ENCODE measurements around the gene TAF7. TPM values are rescaled to one million over a fixed set of nuclear protein-coding genes. Genes with fewer than 3 reads are reported as not detected.

Gene TAF7
- total RNA-seq, 1 donor from 2014 or later, result 101 TPM

- ATAC-seq (ENCODE audit: poor library complexity) (no peak), DNase-seq (no peak)
- intact Hi-C loops (cut with DNase I), result loop anchor here (5.0 kb wide), 1 partner anchor 33 kb away; the partner anchor contains the start of gene SLC25A2
These were observed 51.4 kb downstream of the TAF7 start for GRCh38 chr5:141269195-141269594.

Other genes with a start within 250 kb of the TAF7 start
- 2.0 TPM for gene PCDHB2, start 226.2 kb downstream of the TAF7 start, total RNA-seq
- gene PCDHB3, start 220.3 kb downstream of the TAF7 start, total RNA-seq, result 1.4 TPM
- gene PCDHB4, start 199.0 kb downstream of the TAF7 start, total RNA-seq, result 1.7 TPM
- 1.3 TPM for gene PCDHB5, start 185.6 kb downstream of the TAF7 start, total RNA-seq
- 0.35 TPM for gene PCDHB6, start 170.7 kb downstream of the TAF7 start, total RNA-seq
- 0.62 TPM for gene PCDHB7, start 148.1 kb downstream of the TAF7 start, total RNA-seq
- gene PCDHB8, start 143.0 kb downstream of the TAF7 start, total RNA-seq, result 2.1 TPM
- 2.2 TPM for gene PCDHB16, start 138.4 kb downstream of the TAF7 start, total RNA-seq
- gene PCDHB9, start 133.6 kb downstream of the TAF7 start, total RNA-seq, result 0.81 TPM
- 0.81 TPM for gene PCDHB10, start 128.4 kb downstream of the TAF7 start, total RNA-seq
- gene PCDHB11, start 121.2 kb downstream of the TAF7 start, total RNA-seq, result 0.73 TPM
- gene PCDHB12, start 112.1 kb downstream of the TAF7 start, total RNA-seq, result 1.0 TPM
- gene PCDHB13, start 106.9 kb downstream of the TAF7 start, total RNA-seq, result 2.8 TPM
- gene PCDHB14, start 97.4 kb downstream of the TAF7 start, total RNA-seq, result 3.3 TPM
- gene PCDHB15, start 75.4 kb downstream of the TAF7 start, total RNA-seq, result 3.9 TPM
- gene SLC25A2, start 16.7 kb downstream of the TAF7 start, total RNA-seq, result 0.16 TPM
- 2.7 TPM for gene PCDHGA1, start 9.7 kb upstream of the TAF7 start, total RNA-seq
- gene PCDHGA2, start 18.0 kb upstream of the TAF7 start, total RNA-seq, result 6.5 TPM
- 13.0 TPM for gene PCDHGA3, start 23.0 kb upstream of the TAF7 start, total RNA-seq
- 7.8 TPM for gene PCDHGB1, start 29.3 kb upstream of the TAF7 start, total RNA-seq
- 9.3 TPM for gene PCDHGA4, start 34.2 kb upstream of the TAF7 start, total RNA-seq
- 9.2 TPM for gene PCDHGB2, start 39.2 kb upstream of the TAF7 start, total RNA-seq
- 6.6 TPM for gene PCDHGA5, start 43.4 kb upstream of the TAF7 start, total RNA-seq
- gene PCDHGB3, start 49.5 kb upstream of the TAF7 start, total RNA-seq, result 7.6 TPM
- 6.7 TPM for gene PCDHGA6, start 53.1 kb upstream of the TAF7 start, total RNA-seq
- gene PCDHGA7, start 62.0 kb upstream of the TAF7 start, total RNA-seq, result 7.7 TPM
- 5.8 TPM for gene PCDHGB4, start 66.9 kb upstream of the TAF7 start, total RNA-seq
- 10.1 TPM for gene PCDHGA8, start 71.8 kb upstream of the TAF7 start, total RNA-seq
- 7.2 TPM for gene PCDHGB5, start 77.2 kb upstream of the TAF7 start, total RNA-seq
- gene PCDHGA9, start 82.0 kb upstream of the TAF7 start, total RNA-seq, result 4.3 TPM
- gene PCDHGB6, start 87.2 kb upstream of the TAF7 start, total RNA-seq, result 6.2 TPM
- 5.4 TPM for gene PCDHGA10, start 92.2 kb upstream of the TAF7 start, total RNA-seq
- gene PCDHGB7, start 96.9 kb upstream of the TAF7 start, total RNA-seq, result 9.8 TPM
- gene PCDHGA11, start 100.3 kb upstream of the TAF7 start, total RNA-seq, result 5.1 TPM
- gene PCDHGA12, start 109.7 kb upstream of the TAF7 start, total RNA-seq, result 4.9 TPM
- gene PCDHGC3, start 155.2 kb upstream of the TAF7 start, total RNA-seq, result 17.1 TPM
- gene PCDHGC4, start 164.2 kb upstream of the TAF7 start, total RNA-seq, result 3.0 TPM
- 3.0 TPM for gene PCDHGC5, start 168.3 kb upstream of the TAF7 start, total RNA-seq

Data from Right ventricle myocardium superior (tissue), 1 donor.